Measurements from ENCODE around the gene RNF220. TPM values are rescaled to one million over a fixed set of nuclear protein-coding genes. Genes with fewer than 3 reads are reported as not detected.

Gene RNF220
- total RNA-seq, 4 donors from 2014 or later, result 116 to 140 (median 123) TPM

DNA sequence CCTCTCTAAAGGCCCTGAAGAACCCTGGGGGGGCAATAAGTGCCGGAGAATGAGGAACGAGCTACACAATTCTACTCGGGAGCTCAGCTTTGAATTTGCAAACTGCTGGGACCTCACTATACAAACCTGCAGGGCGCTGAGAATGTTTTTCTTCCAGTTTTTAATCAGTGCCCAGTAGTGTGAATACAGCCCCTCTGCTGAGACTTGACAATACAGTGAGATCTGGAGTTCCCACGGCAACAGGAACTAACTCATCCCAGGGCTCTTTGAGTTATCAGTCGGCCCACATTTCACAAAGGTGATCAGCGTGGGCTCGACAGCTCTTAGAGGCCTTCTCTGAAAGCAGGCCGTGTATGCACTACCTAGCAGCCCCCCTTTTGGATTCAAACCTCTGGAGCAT lies 227.5 kb downstream of the RNF220 start:
- H3K4me3 ChIP-seq (ENCODE audit: low read depth, poor library complexity, severe bottlenecking), result peak overlapping the region; percentile 76
- DNase-seq (ENCODE audit: low spot score in 2 of 2), result no peak
- TF ChIP-seq POLR2A (IDR thresholded peaks at IDR 0.05), result no peak
- TF ChIP-seq, protein P1, sequence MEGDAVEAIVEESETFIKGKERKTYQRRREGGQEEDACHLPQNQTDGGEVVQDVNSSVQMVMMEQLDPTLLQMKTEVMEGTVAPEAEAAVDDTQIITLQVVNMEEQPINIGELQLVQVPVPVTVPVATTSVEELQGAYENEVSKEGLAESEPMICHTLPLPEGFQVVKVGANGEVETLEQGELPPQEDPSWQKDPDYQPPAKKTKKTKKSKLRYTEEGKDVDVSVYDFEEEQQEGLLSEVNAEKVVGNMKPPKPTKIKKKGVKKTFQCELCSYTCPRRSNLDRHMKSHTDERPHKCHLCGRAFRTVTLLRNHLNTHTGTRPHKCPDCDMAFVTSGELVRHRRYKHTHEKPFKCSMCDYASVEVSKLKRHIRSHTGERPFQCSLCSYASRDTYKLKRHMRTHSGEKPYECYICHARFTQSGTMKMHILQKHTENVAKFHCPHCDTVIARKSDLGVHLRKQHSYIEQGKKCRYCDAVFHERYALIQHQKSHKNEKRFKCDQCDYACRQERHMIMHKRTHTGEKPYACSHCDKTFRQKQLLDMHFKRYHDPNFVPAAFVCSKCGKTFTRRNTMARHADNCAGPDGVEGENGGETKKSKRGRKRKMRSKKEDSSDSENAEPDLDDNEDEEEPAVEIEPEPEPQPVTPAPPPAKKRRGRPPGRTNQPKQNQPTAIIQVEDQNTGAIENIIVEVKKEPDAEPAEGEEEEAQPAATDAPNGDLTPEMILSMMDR (IDR thresholded peaks at IDR 0.05), result no peak
- intact Hi-C loops (cut with DNase I; ENCODE audit: low total_unique reads), result no loop called here
- 18 to 29% methylated on average over 5 to 9 of the region's 9 CpGs for WGBS, 2 donors

DNA sequence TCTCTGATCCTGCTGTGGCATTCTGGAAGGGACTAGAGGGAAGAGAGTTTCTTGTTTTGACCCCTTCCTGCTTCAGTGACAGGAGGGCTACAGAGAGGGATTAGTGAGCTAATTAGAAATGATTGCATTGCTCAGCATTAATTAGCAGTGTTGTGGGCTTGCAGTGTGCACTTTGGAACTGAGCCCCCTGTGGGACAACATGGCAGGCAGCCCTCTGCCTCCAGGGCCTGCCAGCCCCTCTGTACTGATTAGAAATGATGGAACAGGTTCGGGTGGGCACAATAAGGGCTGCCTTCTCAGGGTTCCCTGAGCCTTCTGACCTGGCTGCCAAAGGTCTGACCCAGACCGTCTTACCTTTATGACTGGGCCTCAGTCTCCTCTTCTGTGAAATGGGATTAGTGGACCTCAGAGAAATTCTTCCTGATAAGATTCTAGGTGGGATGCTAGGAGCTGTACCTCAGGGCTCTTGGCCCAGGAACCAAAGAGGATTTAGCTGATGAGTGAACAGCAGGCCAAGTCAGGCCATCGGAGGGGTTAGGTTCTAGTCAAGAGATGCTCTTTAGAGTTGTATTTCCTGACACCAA lies 229.6 kb downstream of the RNF220 start:
- no peak for DNase-seq (ENCODE audit: low spot score in 2 of 2)
- no peak for TF ChIP-seq POLR2A (IDR thresholded peaks at IDR 0.05)
- TF ChIP-seq, protein P1 (IDR thresholded peaks at IDR 0.05), result no peak
- WGBS, 2 donors, result 81 to 91% methylated on average over 3 of the region's 3 CpGs
- intact Hi-C loops (cut with DNase I; ENCODE audit: low total_unique reads), result no loop called here
- no peak overlapping the region for H3K4me3 ChIP-seq (ENCODE audit: low read depth, poor library complexity, severe bottlenecking)

DNA sequence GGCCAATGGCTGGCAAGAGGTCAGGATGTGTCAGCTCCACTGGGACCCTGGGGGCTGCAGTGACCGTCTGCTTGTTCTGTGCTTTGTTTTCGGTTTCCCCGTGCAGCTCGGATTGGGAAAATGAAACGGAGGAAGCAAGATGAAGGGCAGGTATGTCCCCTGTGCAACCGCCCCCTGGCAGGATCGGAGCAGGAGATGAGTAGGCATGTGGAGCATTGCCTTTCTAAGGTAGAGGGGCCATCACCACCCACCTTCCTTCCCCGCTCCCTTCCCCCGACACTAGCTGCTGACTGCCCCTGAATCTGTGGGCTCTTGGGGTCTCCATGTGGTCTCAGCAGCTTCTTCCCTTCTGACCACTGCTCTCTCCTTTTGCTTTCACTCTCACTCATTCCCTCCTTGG lies 230.4 kb downstream of the RNF220 start:
- H3K4me3 ChIP-seq (ENCODE audit: low read depth, poor library complexity, severe bottlenecking), result no peak overlapping the region
- DNase-seq (ENCODE audit: low spot score in 2 of 2), result no peak
- no peak for TF ChIP-seq POLR2A (IDR thresholded peaks at IDR 0.05)
- TF ChIP-seq, protein P1 (IDR thresholded peaks at IDR 0.05), result no peak
- intact Hi-C loops (cut with DNase I; ENCODE audit: low total_unique reads), result no loop called here
- WGBS, 2 donors, result 85 to 94% methylated on average over 9 of the region's 9 CpGs

GRCh38 chr1:44636083-44636687 lies 231.1 kb downstream of the RNF220 start:
- DNase-seq (ENCODE audit: low spot score in 2 of 2), result no peak
- no peak for TF ChIP-seq POLR2A (IDR thresholded peaks at IDR 0.05)
- TF ChIP-seq, protein P1 (IDR thresholded peaks at IDR 0.05), result no peak
- no peak overlapping the region for H3K4me3 ChIP-seq (ENCODE audit: low read depth, poor library complexity, severe bottlenecking)
- WGBS, 2 donors, result 80 to 84% methylated on average over 14 of the region's 14 CpGs
- intact Hi-C loops (cut with DNase I; ENCODE audit: low total_unique reads), result no loop called here

DNA sequence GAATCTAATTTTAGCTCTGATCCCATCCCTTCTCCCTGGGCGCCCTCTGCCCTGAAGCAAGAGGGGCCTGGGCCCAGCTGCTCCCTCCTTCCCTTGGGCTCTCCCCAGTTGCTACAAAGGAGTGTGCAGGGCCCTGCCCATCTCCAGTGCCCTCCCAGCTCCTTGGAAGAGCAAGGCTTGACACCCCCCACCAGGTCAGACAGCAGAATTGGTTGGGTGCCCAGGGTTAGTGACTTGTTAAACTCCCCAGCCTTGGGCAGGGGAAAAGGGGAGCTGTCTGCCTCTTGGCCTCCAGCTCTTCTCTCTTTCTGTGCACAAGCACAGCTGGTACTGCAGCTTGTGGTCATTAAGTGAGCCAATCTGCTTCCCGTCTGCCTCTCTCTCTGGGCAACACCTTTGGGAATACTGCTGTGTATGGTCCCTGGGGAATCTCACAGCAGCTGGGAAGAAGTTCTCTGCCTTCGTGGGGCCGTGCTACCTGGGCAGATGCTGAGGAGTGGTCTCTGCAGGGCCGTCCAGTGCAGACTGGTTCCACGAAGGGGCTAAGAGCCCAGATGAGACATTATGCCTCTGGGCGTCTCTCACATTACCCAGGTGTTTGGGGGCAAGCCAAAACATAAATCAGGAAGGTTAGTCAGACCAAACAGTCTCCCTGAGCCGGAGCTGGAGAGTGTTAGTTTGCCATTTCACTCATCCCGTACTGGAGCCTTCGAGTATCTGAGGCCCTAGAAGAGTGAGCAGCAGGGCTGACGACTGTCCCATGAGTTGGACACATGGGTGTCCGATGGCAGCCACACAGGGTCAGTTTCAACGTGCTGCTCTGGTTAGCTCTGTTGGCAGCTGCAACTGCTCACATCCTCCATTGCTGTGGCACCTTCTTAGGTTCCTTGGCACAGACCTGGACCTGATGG lies 231.9 kb downstream of the RNF220 start:
- no peak overlapping the region for H3K4me3 ChIP-seq (ENCODE audit: low read depth, poor library complexity, severe bottlenecking)
- TF ChIP-seq, protein P1 (IDR thresholded peaks at IDR 0.05), result no peak
- no peak for TF ChIP-seq POLR2A (IDR thresholded peaks at IDR 0.05)
- intact Hi-C loops (cut with DNase I; ENCODE audit: low total_unique reads), result no loop called here
- no peak for DNase-seq (ENCODE audit: low spot score in 2 of 2)
- WGBS, 2 donors, result 52 to 56% methylated on average over 12 to 13 of the region's 13 CpGs
